ENCODE results near the gene PRKAG2. TPM values are rescaled to one million over a fixed set of nuclear protein-coding genes. Genes with fewer than 3 reads are reported as not detected.

PRKAG2 gene
- total RNA-seq, 2 donors from 2014 or later, result 38.3 to 78.5 TPM

- TF ChIP-seq, protein P1, sequence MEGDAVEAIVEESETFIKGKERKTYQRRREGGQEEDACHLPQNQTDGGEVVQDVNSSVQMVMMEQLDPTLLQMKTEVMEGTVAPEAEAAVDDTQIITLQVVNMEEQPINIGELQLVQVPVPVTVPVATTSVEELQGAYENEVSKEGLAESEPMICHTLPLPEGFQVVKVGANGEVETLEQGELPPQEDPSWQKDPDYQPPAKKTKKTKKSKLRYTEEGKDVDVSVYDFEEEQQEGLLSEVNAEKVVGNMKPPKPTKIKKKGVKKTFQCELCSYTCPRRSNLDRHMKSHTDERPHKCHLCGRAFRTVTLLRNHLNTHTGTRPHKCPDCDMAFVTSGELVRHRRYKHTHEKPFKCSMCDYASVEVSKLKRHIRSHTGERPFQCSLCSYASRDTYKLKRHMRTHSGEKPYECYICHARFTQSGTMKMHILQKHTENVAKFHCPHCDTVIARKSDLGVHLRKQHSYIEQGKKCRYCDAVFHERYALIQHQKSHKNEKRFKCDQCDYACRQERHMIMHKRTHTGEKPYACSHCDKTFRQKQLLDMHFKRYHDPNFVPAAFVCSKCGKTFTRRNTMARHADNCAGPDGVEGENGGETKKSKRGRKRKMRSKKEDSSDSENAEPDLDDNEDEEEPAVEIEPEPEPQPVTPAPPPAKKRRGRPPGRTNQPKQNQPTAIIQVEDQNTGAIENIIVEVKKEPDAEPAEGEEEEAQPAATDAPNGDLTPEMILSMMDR (IDR thresholded peaks at IDR 0.05), result no peak
- H3K4me3 ChIP-seq, result no peak overlapping the region
Observed at GRCh38 chr7:151804756-151805155, 72.2 kb downstream of the PRKAG2 start.

GRCh38 chr7:151803841-151804240 lies 73.1 kb downstream of the PRKAG2 start:
- TF ChIP-seq, protein P1 (IDR thresholded peaks at IDR 0.05), result no peak
- no peaks in the 10 kb centered on the region for H3K4me1 ChIP-seq (ENCODE audit: control insufficient read depth in 1 of 2, low read depth in 2 of 2)
- H3K36me3 ChIP-seq, result no peaks in the 10 kb centered on the region
- DNase-seq (ENCODE audit: low spot score) (no peak), ATAC-seq (ENCODE audit: insufficient number of reproducible peaks, low FRiP score, low read depth) (no peak)
- H3K27me3 ChIP-seq (replicated peaks; ENCODE audit: insufficient read depth), result no peaks in the 10 kb centered on the region
- H3K4me3 ChIP-seq, result no peak overlapping the region
- no peak overlapping the region for H3K27ac ChIP-seq
- H3K9me3 ChIP-seq, result no peaks in the 10 kb centered on the region

More at GRCh38 chr7:151804756-151805155, 72.2 kb downstream of the PRKAG2 start:
- Histone ChIP-seq H3K27ac (no peak overlapping the region), H3K9me3 (no peaks in the 10 kb centered on the region), H3K4me1 (ENCODE audit: control insufficient read depth in 1 of 2, low read depth in 2 of 2) (no peaks in the 10 kb centered on the region), H3K27me3 (replicated peaks; ENCODE audit: insufficient read depth) (no peaks in the 10 kb centered on the region), H3K36me3 (no peaks in the 10 kb centered on the region)
- ATAC-seq (ENCODE audit: insufficient number of reproducible peaks, low FRiP score, low read depth), result no peak
- no peak for DNase-seq (ENCODE audit: low spot score)

DNA sequence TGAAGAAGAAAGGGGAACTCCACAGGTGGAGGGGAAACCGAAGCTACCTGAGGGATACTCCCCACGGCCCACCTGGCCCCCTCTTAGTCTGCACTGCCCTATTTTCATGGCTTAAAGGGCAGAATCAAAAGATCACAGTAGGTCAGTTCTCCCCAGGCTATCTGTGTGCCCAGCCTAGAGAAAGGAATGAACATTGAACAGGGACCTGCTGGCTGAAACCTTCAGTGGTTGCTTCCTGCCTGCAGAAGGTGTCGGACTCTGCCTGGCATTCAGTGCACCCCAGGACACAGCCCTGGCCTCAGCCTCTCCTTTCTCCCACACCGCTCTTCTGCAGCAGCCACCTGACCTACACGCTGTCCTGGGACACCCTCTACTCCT lies 74.5 kb downstream of the PRKAG2 start:
- Histone ChIP-seq H3K27ac (no peak overlapping the region), H3K9me3 (no peaks in the 10 kb centered on the region), H3K4me1 (ENCODE audit: control insufficient read depth in 1 of 2, low read depth in 2 of 2) (no peaks in the 10 kb centered on the region), H3K27me3 (replicated peaks; ENCODE audit: insufficient read depth) (no peaks in the 10 kb centered on the region), H3K36me3 (no peaks in the 10 kb centered on the region), H3K4me3 (no peak overlapping the region)
- TF ChIP-seq, protein P1 (IDR thresholded peaks at IDR 0.05), result no peak
- no peak for DNase-seq (ENCODE audit: low spot score)
- ATAC-seq (ENCODE audit: insufficient number of reproducible peaks, low FRiP score, low read depth), result no peak

GRCh38 chr7:151801782-151802468 lies 75.0 kb downstream of the PRKAG2 start:
- DNase-seq (ENCODE audit: low spot score), result no peak
- no peaks in the 10 kb centered on the region for H3K27me3 ChIP-seq (replicated peaks; ENCODE audit: insufficient read depth)
- ATAC-seq (ENCODE audit: insufficient number of reproducible peaks, low FRiP score, low read depth), result no peak
- H3K9me3 ChIP-seq, result no peaks in the 10 kb centered on the region
- H3K4me3 ChIP-seq, result no peak overlapping the region
- no peaks in the 10 kb centered on the region for H3K4me1 ChIP-seq (ENCODE audit: control insufficient read depth in 1 of 2, low read depth in 2 of 2)
- no peaks in the 10 kb centered on the region for H3K36me3 ChIP-seq
- no peak overlapping the region for H3K27ac ChIP-seq
- TF ChIP-seq, protein P1 (IDR thresholded peaks at IDR 0.05), result no peak

DNA sequence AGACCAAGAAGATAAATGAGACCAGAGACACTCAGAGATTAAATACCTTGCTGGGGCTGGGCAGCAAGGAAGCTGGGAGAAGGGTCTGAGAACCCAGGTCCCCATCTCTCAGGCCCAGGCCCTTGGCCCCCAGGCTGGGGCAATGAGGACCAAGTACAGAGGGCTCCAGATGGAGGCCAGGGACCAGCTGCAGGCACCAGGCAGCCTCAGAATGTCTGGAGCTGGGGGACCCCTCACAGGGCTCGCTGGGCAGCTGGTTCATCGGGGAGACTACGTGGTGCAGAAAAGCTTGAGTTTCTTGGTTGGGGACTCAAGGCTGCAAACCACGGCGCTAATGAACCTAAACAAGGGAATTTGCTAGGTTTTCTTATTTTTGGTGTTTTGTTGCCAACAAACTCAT lies 75.6 kb downstream of the PRKAG2 start:
- no peaks in the 10 kb centered on the region for H3K4me1 ChIP-seq (ENCODE audit: control insufficient read depth in 1 of 2, low read depth in 2 of 2)
- no peak overlapping the region for H3K27ac ChIP-seq
- DNase-seq (ENCODE audit: low spot score) (no peak), ATAC-seq (ENCODE audit: insufficient number of reproducible peaks, low FRiP score, low read depth) (no peak)
- H3K27me3 ChIP-seq (replicated peaks; ENCODE audit: insufficient read depth), result no peaks in the 10 kb centered on the region
- H3K4me3 ChIP-seq, result no peak overlapping the region
- H3K9me3 ChIP-seq, result no peaks in the 10 kb centered on the region
- no peaks in the 10 kb centered on the region for H3K36me3 ChIP-seq
- TF ChIP-seq, protein P1 (IDR thresholded peaks at IDR 0.05), result no peak
